Brain microvascular endothelial cell (primary cell): Measurements from ENCODE around the gene COA1.
"Not testable (repeated sequence)": the region's sequence is repeated elsewhere in the genome, so short reads cannot be mapped to it uniquely, and the experiment has no call there.

ENCODE experiments used
- DNase-seq: peaks from one replicate; pipeline ENCODE4 v3.0.0-alpha.2; 2020
- H3K27ac ChIP-seq: fragments of 250-450 bp; sonication (Bioruptor Pico); 2 replicates; pipeline ENCODE4 v1.5.1; 2020; ENCODE audit warnings: mild to moderate bottlenecking, moderate library complexity
- H3K27me3 ChIP-seq: fragments of 250-450 bp; sonication (Bioruptor Pico); replicated peaks from 2 replicates; pipeline ENCODE4 v1.5.1; 2020; ENCODE audit warnings: mild to moderate bottlenecking
- H3K36me3 ChIP-seq: fragments of 250-450 bp; sonication (Bioruptor Pico); replicated peaks from 2 replicates; pipeline ENCODE4 v1.5.1; 2020; ENCODE audit warnings: mild to moderate bottlenecking
- H3K4me3 ChIP-seq: 2 replicates; pipeline ENCODE4 v1.5.1; 2011; ENCODE audit warnings: low read depth, mild to moderate bottlenecking, control low read depth, low read length, moderate library complexity
- CTCF ChIP-seq: IDR thresholded peaks from 2 replicates; pipeline ENCODE4 v1.5.1; 2011; ENCODE audit warnings: low read depth, mild to moderate bottlenecking, moderate library complexity, low read length, control low read depth, inconsistent platforms; ENCODE audit errors: missing control alignments
- in situ Hi-C: cut with HindIII; loops from 2 replicates; pipeline ENCODE4 v1.10.0; 2017; ENCODE audit warnings: low sequenced_read_pairs, low pct_ligation_motif_present

Gene COA1

GRCh38 chr7:43735403-43735801, 6.1 kb upstream of the COA1 start:
- Histone ChIP-seq H3K4me3 (no peak overlapping the region), H3K27me3 (no peaks in the 10 kb centered on the region), H3K36me3 (no peaks in the 10 kb centered on the region), H3K27ac (no peak overlapping the region)
- DNase-seq, result no peak
- in situ Hi-C loops, result no loop called here
- no peak for TF ChIP-seq CTCF

GRCh38 chr7:43734575-43735332, 5.4 kb upstream of the COA1 start:
- DNase-seq, in situ Hi-C loops, H3K27ac ChIP-seq, H3K4me3 ChIP-seq, H3K27me3 ChIP-seq, H3K36me3 ChIP-seq: not testable (repeated sequence)

GRCh38 chr7:43731494-43731893, 2.2 kb upstream of the COA1 start:
- not testable (repeated sequence) for DNase-seq, H3K4me3 ChIP-seq

GRCh38 chr7:43729924-43730248, 563 bp upstream of the COA1 start:
- no peak for TF ChIP-seq CTCF

More at GRCh38 chr7:43731494-43731893, 2.2 kb upstream of the COA1 start:
- in situ Hi-C loops, H3K27me3 ChIP-seq, H3K27ac ChIP-seq, H3K36me3 ChIP-seq: not testable (repeated sequence)

GRCh38 chr7:43727494-43727893, 1.8 kb downstream of the COA1 start:
- H3K36me3 ChIP-seq, result no peaks in the 10 kb centered on the region
- TF ChIP-seq CTCF, result no peak
- H3K4me3 ChIP-seq, result no peak overlapping the region
- DNase-seq, result no peak
- no peak overlapping the region for H3K27ac ChIP-seq
- no peaks in the 10 kb centered on the region for H3K27me3 ChIP-seq
- in situ Hi-C loops, result no loop called here

More at GRCh38 chr7:43729924-43730248, 563 bp upstream of the COA1 start:
- peak overlapping the region; percentile 4 for H3K27ac ChIP-seq
- H3K36me3 ChIP-seq, result no peaks in the 10 kb centered on the region
- H3K4me3 ChIP-seq, result peak overlapping the region; percentile 92
- no peak for DNase-seq
- in situ Hi-C loops, result no loop called here
- H3K27me3 ChIP-seq, result no peaks in the 10 kb centered on the region

- H3K36me3 ChIP-seq, result no peaks in the 10 kb centered on the region
- in situ Hi-C loops, result no loop called here
- no peak overlapping the region for H3K27ac ChIP-seq
- H3K4me3 ChIP-seq, result no peak overlapping the region
- TF ChIP-seq CTCF, result no peak
- DNase-seq, result no peak
- H3K27me3 ChIP-seq, result no peaks in the 10 kb centered on the region
Measured at GRCh38 chr7:43727003-43727402, 2.3 kb downstream of the COA1 start.

GRCh38 chr7:43726466-43726865, 2.9 kb downstream of the COA1 start:
- Histone ChIP-seq H3K36me3 (no peaks in the 10 kb centered on the region), H3K27ac (no peak overlapping the region), H3K27me3 (no peaks in the 10 kb centered on the region), H3K4me3 (no peak overlapping the region)
- no peak for TF ChIP-seq CTCF
- no peak for DNase-seq
- in situ Hi-C loops, result no loop called here
